B cell (primary cell): ENCODE measurements around the gene GRIK5.

ENCODE experiments used
- CTCF ChIP-seq: fragments of 200-600 bp; IDR thresholded peaks from one replicate; pipeline ENCODE4 v1.8.0; 2022; ENCODE audit warnings: antibody characterized with exemption, mild to moderate bottlenecking
- EZH2 ChIP-seq: IDR thresholded peaks from 2 replicates; pipeline ENCODE4 v1.6.1; 2012; ENCODE audit warnings: borderline replicate concordance, low read depth, mild to moderate bottlenecking, moderate library complexity, low read length; ENCODE audit not compliant: insufficient read depth, poor library complexity, severe bottlenecking

GRCh38 chr19:41965106-41965505, 104.9 kb downstream of the GRIK5 start:
- TF ChIP-seq EZH2 (no peak), CTCF (no peak)
